ENCODE measurements around the gene GEMIN8. TPM values are rescaled to one million over a fixed set of nuclear protein-coding genes. Genes with fewer than 3 reads are reported as not detected.
A peak's percentile ranks its signal among the peaks of the same experiment; 100 is the strongest.

GEMIN8 gene, protein sequence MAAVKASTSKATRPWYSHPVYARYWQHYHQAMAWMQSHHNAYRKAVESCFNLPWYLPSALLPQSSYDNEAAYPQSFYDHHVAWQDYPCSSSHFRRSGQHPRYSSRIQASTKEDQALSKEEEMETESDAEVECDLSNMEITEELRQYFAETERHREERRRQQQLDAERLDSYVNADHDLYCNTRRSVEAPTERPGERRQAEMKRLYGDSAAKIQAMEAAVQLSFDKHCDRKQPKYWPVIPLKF
- total RNA-seq (10 to 100 TPM; 19.9 to 23.6 TPM), polyA plus RNA-seq (ENCODE audit: insufficient read depth, low read depth, low replicate concordance) (15.9 TPM)
- long read RNA-seq, donor 1, partial matches to known transcripts: 0 of 1 reads
- long read RNA-seq, donor 1, other reads (novel, unspliced or antisense): 0 of 1 reads
- long read RNA-seq, donor 2, partial matches to known transcripts: 0 of 1 reads
- long read RNA-seq, donor 2, other reads (novel, unspliced or antisense): 0 of 1 reads

DNA sequence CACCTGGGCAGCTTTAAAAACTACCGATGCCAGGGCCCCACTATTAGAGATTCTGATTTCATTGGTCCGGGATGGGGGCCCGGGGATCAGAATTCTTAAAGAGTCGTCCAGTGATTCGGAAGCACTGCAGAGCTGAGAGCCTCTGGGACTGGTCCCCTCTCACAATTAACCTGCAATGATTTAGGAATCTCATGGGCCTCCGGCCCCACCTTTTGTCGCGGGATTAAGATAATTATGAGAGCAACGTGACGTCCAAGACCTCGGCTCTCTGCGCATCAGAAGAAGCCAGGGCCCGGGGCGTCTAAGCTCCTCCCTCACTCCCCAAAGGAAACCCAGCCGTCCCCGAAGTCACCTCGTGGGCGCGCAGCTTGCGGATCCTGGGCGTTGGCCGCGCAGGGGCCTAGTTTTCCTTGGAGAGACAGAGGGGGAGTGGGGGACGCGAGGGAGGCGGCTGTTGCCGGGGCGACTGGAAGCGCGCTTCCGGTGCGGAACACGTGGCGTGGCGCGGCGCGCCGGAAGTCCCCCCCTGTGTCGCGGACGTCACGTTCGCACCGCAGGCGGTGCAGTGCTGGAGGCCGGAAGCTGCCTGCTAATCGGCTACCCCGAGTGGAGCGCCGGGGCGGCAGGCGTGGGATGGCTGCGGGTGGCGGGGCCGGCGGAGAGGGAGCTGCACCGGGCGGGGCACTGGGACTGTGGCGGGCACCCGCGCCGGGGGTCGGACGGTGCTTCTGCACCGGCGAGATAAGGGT lies at the start of gene GEMIN8:
Gene GEMIN8 (minus strand): TSS at position 468 of the 749 bp plus-strand sequence. CDS start 8,414 bp downstream, outside the sequence.
- intact Hi-C loops (cut with DNase I; ENCODE audit: low total_unique reads): loop anchor here (10.0 kb wide), 1 partner anchor 525 kb away; no protein-coding TSS in a partner anchor
- 0% methylated on average over 10 to 16 of the region's 67 CpGs for WGBS, 2 donors

DNA sequence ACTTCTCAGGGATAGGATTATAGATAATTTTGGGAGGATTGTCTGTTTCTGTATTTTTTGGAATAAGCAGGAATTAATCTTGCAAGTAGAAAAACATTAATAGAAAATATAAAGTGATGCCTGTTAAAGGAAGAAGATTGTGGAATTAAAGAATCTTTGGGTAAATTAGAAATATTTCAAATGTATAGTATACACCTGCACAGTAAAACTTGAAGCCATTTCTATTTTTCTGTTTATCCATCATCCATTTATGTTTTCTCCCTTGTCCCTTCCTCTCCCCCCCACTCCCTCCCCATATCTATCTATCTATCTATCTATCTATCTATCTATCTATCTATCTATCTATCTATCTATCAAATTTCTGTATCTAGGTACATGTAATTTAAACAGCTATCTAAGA lies 46.9 kb upstream of the GEMIN8 start:
- Histone ChIP-seq H3K27ac (no peak overlapping the region), H3K27me3 (no peaks in the 10 kb centered on the region), H3K4me1 (no peaks in the 10 kb centered on the region), H3K4me3 (no peak overlapping the region), H3K9me3 (no peaks in the 10 kb centered on the region), H3K36me3 (ENCODE audit: low read depth, missing control alignments) (no peaks in the 10 kb centered on the region)
- TF ChIP-seq, protein P1, sequence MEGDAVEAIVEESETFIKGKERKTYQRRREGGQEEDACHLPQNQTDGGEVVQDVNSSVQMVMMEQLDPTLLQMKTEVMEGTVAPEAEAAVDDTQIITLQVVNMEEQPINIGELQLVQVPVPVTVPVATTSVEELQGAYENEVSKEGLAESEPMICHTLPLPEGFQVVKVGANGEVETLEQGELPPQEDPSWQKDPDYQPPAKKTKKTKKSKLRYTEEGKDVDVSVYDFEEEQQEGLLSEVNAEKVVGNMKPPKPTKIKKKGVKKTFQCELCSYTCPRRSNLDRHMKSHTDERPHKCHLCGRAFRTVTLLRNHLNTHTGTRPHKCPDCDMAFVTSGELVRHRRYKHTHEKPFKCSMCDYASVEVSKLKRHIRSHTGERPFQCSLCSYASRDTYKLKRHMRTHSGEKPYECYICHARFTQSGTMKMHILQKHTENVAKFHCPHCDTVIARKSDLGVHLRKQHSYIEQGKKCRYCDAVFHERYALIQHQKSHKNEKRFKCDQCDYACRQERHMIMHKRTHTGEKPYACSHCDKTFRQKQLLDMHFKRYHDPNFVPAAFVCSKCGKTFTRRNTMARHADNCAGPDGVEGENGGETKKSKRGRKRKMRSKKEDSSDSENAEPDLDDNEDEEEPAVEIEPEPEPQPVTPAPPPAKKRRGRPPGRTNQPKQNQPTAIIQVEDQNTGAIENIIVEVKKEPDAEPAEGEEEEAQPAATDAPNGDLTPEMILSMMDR (IDR thresholded peaks at IDR 0.05): no peak
- TF ChIP-seq POLR2A (IDR thresholded peaks at IDR 0.05): no peak
- intact Hi-C loops (cut with DNase I; ENCODE audit: low total_unique reads): no loop called here
- DNase-seq: no peak

More for the DNA sequence above, at the start of gene GEMIN8:
- TF ChIP-seq, protein P1 (IDR thresholded peaks at IDR 0.05): no peak
- TF ChIP-seq POLR2A (IDR thresholded peaks at IDR 0.05): no peak
- H3K36me3 ChIP-seq (ENCODE audit: low read depth, missing control alignments): no peaks in the 10 kb centered on the region
- H3K27me3 ChIP-seq: no peaks in the 10 kb centered on the region
- no peaks in the 10 kb centered on the region for H3K4me1 ChIP-seq
- H3K27ac ChIP-seq: peak within 1 kb of the TSS; percentile 70 to 80
- peak; percentile 87 for DNase-seq
- H3K9me3 ChIP-seq: no peaks in the 10 kb centered on the region
- peak within 1 kb of the TSS; percentile 64 to 72 for H3K4me3 ChIP-seq

DNA sequence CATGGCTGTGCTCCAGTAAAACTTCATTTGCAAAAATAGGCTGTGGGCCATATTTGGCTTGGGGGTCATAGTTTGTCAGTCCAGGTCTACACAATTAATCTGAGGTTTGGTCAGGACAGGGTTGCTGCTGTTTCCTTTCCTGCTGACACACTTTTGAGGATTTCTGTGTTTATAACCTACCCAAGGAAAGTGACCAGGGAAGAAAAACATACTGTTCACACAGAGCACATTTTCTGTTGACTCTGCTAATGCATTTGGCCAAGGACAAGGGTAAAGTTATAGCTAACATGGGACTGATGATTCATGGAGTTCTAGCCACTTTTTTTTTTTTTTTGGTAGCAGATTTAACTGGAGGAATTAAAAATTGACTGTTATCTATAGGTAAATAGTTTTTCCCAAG lies 43.9 kb upstream of the GEMIN8 start:
- no peak for DNase-seq
- no peak overlapping the region for H3K4me3 ChIP-seq
- no peaks in the 10 kb centered on the region for H3K27me3 ChIP-seq
- H3K4me1 ChIP-seq: no peaks in the 10 kb centered on the region
- TF ChIP-seq, protein P1 (IDR thresholded peaks at IDR 0.05): no peak
- no peak for TF ChIP-seq POLR2A (IDR thresholded peaks at IDR 0.05)
- H3K27ac ChIP-seq: no peak overlapping the region
- H3K36me3 ChIP-seq (ENCODE audit: low read depth, missing control alignments): no peaks in the 10 kb centered on the region
- no peaks in the 10 kb centered on the region for H3K9me3 ChIP-seq
- intact Hi-C loops (cut with DNase I; ENCODE audit: low total_unique reads): no loop called here

DNA sequence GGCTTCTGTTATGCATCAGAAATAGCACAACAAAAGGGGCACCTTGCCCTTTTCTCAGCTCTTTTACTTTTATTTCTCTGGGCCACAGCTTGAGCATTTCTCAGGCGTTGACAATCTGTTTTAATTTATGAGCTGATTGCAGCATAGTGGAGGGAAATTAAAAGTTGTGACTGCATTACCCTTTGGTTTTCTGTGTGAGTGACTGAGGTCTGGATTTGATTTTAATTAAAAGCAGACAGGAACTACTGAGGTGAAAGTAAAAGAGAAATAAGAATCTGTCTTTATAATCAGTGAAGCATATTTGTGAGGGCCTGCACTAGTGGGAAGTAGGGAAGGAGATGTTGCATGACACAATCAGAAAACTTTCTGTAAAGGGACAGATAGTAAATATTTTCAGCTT lies 43.4 kb upstream of the GEMIN8 start:
- WGBS, 2 donors: 18 to 71% methylated on average over 1 of the region's 1 CpG
- intact Hi-C loops (cut with DNase I; ENCODE audit: low total_unique reads): no loop called here
- Histone ChIP-seq H3K36me3 (ENCODE audit: low read depth, missing control alignments) (no peaks in the 10 kb centered on the region), H3K4me1 (no peaks in the 10 kb centered on the region), H3K27me3 (no peaks in the 10 kb centered on the region), H3K4me3 (no peak overlapping the region), H3K27ac (no peak overlapping the region), H3K9me3 (no peaks in the 10 kb centered on the region)
- TF ChIP-seq, protein P1 (IDR thresholded peaks at IDR 0.05): no peak
- DNase-seq: no peak
